NCI-H1417 treated with DMSO at 0.1 percent for 48 hours (cell line): ENCODE results near the gene ID3.

Experiments used
- DNase-seq: peaks from one replicate; lab custom pipeline; 2025; lab: John Stamatoyannopoulos, UW

ID3 gene, protein sequence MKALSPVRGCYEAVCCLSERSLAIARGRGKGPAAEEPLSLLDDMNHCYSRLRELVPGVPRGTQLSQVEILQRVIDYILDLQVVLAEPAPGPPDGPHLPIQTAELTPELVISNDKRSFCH

DNA sequence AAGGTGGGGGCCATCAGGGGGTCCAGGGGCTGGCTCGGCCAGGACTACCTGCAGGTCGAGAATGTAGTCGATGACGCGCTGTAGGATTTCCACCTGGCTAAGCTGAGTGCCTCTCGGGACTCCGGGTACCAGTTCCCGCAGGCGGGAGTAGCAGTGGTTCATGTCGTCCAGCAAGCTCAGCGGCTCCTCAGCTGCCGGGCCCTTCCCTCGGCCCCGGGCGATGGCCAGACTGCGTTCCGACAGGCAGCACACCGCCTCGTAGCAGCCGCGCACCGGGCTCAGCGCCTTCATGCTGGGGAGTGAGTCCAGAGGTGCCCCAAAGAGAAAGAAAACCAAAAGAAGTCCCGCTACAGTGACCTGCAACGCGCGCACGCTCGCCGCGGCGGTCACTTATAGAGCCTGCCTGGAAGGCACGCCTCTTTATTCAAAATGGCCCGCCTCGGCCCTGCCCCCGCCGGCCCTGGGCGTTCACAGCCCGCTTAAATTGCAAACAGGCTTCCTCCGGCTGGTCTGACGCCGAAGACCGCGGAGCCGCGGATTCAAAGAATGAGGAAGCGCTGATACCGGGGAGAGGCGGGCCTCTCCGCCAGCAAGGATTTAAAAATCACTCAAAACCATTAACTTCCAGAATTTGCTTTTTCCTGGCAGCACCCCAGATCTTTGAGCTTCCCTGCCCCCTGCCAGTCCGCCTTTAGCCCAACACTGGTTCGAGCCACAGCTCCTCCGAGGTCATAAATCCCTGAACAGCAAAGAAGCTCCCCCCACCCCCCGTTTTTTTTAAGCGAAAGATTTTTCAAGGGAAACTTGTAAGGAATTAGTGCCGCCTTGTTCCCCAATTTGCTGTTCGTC is at the start of gene ID3:
TSS of gene ID3 (minus strand) at position 366 of the 849 bp plus-strand sequence. CDS start at position 291, 75 bp downstream.
- peak; percentile 71 for DNase-seq

GRCh38 chr1:23607944-23608343 is 48.6 kb upstream of the ID3 start:
- no peak for DNase-seq

GRCh38 chr1:23601968-23602876 is 42.9 kb upstream of the ID3 start:
- no peak for DNase-seq

GRCh38 chr1:23601135-23601967 is 42.0 kb upstream of the ID3 start:
- no peak for DNase-seq

DNA sequence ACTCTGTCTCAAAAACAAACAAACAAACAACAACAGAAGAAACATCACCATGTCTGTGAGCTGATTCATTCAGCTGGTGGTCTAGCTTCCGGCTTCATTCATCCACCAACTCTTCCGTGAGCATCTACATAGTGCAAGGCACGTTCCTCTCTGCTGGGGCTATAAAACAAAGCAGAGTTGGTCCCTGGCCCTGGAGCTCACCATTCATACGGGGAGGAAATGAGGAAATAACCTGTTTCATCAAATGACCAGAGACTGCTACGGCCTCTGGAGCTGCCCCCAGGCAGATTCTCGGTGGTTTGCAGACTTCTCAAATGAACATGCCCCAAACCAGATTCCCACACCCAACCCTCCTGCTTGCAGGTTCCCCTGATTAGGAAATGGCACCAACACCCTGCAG is 41.0 kb upstream of the ID3 start:
- no peak for DNase-seq

DNA sequence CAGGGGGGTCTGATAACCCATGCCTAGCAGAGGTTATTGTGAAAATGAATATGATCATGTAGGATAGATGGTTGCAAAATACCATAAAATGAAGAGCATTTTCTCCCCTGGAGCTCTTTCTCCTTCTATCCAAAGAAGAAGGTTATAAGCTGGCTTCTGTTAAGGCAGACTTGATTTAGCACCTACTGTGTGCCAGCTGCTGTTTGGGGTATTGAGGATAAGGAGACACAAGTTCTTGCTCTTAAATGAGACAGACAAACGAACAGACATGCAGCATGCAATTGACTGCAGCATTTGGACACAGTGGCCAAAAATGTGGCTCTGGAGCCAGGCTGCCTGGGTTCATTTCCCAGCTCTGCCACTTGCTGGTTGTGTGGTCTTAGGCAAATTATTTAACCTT is 39.8 kb upstream of the ID3 start:
- no peak for DNase-seq

DNA sequence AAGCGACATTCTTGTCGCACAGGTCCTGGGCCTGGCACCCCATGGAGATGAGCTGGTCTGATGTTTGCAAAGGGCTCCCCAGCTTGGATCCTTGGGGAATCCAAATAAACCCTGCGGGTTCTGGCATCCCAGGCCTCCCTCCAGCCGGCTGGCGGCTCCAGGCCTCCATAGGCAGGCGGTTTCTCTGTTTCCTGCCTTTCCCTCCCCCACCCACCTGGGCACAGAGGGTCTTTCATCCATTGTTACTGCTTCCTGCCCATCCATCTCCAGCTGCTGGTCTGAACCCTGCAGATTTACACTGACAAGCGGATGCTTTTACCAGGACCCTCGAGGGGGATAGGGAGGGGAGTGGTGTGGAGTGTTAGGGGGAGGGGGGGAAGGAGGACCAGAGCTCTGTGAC is 39.1 kb upstream of the ID3 start:
- peak; percentile 65 for DNase-seq

GRCh38 chr1:23597635-23598388 is 38.5 kb upstream of the ID3 start:
- no peak for DNase-seq

GRCh38 chr1:23596382-23597358 is 37.4 kb upstream of the ID3 start:
- DNase-seq: no peak

DNA sequence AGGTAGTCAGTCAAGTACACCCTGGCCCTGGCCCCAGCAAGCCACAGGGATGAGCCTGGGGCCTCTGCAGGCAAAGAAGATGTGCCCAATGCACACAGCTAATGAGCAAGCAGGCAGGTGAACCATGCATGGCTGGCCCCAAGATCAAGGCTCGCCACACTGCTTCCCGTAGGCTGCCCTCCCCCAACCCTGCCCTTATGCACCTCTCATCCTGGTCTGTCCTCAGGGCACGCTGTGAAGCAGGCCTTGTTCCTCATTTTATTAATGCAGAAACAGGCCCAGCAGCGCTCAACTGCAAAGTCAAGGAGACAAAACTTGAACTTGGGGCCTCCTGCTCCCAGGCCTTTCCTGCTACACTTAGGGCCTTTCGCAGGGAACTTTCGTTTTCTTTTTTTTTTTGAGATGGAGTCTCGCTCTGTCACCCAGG is 35.6 kb upstream of the ID3 start:
- no peak for DNase-seq

- no peak for DNase-seq
Observed at GRCh38 chr1:23594149-23594907, 35.0 kb upstream of the ID3 start.

DNA sequence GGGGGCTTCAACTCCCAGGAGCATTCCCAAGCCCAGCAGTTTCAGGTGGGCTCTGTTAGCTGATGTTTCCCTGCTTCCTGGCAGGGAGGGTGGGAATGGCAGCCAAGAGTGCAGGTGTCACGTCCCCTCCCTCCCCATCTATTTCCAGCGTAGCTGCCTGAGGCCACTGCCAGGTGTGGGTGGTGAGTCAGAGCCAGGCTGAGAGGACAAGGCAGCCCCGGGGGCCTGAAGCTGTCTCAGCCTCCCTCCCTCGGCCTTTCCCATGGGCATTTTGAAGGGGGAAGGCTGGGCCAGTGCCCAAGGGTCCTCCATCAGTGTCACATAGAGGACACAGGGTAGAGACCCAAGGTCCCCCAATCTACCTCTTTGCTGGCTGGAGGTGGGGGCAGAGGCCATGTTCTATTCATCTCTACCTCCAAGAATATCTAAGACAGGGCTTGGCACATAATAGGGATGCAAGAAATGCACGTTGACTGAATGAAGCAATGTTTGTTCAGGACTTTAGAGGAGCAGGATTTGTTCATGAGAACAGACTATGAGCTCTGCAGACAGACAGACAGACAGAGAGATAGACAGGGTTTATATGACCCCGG is 34.4 kb upstream of the ID3 start:
- peak; percentile 47 for DNase-seq

DNA sequence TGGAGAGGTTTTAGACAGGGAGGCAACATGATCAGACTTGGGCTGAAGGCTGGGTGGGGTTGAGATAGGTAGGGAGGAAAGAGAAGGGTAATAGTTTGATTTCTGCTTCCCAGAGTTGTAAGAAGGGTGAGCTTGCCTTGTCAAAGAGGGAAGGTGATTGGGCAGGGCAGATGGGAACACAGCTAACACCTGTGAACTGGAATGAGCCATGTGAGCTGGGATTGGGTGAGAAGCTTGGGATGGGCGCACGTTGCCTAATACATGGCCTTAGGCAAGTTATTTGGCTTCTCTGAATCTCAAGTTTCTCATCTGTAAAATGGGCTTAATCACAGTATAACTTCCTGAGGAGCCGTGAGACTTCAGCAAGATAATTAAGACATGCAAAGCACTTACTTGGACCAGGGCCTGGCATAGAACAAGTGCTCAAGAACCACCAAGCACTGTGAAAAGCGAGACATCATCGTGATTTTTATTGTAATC is 33.8 kb upstream of the ID3 start:
- no peak for DNase-seq

DNA sequence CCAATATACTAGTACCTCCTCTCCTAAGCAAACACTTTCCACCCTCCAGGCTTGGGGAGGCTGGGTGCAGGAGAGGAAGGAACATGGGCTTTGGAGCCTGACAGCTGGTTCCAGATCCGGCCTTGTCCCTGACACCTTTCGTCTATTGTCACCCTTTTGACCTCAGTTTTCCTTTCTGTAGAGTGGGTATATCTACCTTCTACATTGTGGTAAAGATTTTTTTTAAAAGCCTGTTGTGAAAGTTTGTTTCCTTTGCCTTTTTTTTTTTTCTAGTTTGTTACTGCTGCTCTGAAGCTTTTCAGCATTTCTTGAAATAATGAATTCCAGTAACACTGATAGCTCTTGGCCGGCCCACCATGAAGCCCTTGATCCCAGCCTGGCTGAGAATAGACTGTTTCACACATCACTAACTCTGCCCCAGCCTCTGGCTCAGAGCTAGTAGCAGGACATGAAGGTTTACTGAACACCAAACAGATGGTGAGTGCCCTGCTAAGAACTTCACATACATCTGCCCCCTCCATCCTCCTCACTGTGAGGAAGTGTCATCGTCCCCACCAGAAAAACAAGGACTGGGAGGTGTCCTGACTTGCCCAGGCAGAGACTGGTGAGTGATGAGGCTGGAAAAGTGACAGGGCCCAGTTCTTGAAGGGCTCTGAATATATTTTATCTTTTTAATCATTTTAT is 33.0 kb upstream of the ID3 start:
- DNase-seq: no peak

DNA sequence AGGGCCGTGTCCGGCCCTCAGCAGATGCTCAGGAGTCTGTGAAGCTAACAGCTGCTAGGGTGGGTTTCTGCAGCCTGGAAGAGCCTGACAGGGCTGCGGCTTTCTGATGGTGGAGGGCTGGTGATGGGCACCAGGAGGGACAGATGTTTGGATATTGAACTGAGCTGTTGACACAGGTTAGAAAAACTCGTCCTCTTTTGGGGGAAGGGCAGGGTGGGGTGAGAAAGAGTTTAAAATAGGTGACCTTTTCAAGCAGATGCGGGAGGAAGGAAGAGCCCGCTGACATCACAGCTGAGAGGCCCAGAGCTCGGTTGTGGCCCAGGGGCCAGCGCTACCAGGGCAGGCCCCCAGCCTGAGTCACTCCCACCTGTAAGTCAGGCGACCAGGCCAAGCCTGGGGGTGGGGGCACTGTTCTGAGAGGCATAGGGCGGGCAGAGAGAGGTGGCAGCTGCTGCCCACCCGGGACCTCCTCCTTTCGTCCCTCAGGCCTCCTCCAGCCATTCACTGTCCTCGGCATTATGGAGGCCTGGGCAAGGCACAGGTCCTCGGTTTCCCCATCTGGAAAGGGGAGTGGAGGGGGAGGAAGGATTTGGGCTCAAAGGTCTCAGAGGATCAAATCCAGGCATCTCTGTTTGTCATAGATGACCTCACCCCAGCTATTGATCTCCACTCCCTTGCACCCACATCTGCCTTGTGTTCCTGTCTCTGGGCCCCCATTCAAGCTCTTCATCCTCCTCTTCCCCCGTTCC is 32.3 kb upstream of the ID3 start:
- DNase-seq: no peak

DNA sequence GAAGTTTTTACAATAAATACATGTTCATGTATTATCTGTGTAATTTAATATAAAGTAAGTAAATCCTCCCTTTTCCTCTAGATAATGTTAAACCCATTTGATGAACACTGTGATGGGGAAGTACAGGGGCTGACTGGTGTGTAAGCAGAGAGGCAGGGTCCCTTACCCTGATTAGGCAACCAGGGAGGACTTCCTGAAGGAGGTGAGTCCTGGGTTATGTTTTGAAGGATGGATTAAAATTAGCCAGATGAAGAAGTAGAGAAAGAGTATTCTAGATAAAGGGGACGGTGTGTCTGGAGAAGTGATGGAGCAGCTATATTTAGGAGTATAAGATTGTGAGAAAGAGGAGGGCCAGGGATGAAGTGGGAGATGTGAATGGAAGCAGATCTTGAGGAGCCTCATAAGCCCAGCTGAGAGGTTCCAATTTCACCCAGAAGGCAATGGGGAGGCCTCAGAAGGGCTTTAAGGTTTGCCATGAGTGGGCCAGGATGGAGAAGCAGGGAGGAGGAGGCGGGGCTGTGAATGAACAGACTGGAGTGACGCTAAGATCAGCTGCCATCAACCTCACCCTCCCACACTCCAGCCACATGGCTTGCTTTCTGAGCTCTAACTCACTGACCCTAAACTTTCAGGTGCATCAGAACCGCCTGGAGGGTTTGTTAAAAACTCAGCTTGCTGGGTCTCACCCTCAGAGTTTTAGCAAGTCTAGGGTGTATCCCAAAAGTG is 30.9 kb upstream of the ID3 start:
- DNase-seq: no peak
